Limb (tissue), 2 donors: ENCODE data around the gene NUDT21.
"Not testable (repeated sequence)": the region's sequence is repeated elsewhere in the genome, so short reads cannot be mapped to it uniquely, and the experiment has no call there.

Source experiments
- DNase-seq, 2 donors: peaks; one replicate each; pipeline ENCODE4 v3.0.0-alpha.2; 2016; ENCODE audit errors: extremely low spot score in 2 of 2

The NUDT21 gene

GRCh38 chr16:56450986-56451752 is at the start of gene NUDT21, which contains the start of gene OGFOD1:
TSS of gene NUDT21 (minus strand) at chr16:56451332. CDS start at chr16:56451202, 130 bp downstream.
TSS of gene OGFOD1 (plus strand) at chr16:56451554. CDS start at chr16:56451613, 59 bp downstream.
- DNase-seq = peak; percentile 91 to 99

DNA sequence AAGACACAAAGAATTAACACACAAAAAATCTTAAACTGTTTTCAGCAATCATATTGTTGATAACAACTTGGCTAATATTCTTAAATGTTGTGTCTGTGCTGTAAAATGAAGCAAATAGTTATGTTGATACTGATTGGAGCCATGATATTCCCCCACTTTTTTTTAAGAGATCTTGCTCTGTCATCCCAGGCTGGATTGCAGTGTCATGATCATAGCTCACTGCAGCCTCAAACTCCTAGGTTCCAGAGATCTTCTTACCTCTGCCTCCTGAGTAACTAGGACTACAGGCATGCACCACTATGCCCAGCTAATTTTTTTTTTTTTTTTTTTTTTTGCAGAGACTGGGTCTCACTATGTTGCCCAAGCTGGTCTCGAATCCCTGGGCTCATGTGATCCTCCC is 42.7 kb upstream of the NUDT21 start:
- no peak for DNase-seq

DNA sequence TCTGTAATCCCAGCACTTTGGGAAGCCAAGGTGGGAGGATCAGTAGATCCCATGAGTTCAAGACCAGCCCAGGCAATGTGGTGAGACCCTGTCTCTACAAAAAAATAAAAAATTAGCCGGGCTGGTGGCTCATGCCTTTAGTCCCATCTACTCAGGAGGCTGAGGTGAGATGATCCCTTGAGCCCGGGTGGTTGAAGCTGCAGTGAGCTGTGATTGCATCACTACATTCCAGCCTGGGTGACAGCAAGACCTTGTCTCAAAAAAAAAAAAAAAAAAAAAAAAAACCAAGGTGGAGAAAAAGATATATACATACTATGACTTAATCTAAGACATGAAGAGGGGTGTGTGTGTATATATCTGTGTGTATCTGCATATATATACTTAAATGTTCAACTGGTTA is 42.0 kb upstream of the NUDT21 start:
- no peak for DNase-seq

DNA sequence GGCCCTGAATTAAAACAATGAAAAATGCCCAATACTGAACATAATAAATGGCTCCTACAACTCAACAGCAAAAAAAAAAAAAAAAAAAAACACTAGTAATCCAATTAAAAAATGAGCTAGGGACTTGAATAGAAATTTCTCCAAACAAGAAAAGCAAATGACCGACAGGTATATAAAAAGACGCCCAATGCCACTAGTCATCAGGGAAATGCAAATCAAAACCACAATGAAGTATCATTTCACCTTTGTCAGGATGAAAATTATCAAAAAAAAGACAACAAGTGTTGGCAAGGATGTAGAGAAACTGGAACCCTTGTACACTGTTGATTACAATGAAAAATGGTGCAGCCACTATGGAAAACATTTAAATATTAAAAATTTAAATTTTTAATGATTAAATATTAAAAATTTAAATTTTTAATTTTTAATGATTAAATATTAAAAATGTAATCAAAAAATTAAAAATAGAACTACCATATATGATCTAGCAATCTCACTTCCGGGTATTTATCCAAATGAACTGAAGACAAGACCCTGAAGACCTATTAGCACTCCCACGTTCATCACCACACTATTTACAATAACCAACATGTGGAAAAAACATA is 40.6 kb upstream of the NUDT21 start:
- no peak for DNase-seq

- not testable (repeated sequence) for DNase-seq
Measured at GRCh38 chr16:56488868-56489267, 37.7 kb upstream of the NUDT21 start.

DNA sequence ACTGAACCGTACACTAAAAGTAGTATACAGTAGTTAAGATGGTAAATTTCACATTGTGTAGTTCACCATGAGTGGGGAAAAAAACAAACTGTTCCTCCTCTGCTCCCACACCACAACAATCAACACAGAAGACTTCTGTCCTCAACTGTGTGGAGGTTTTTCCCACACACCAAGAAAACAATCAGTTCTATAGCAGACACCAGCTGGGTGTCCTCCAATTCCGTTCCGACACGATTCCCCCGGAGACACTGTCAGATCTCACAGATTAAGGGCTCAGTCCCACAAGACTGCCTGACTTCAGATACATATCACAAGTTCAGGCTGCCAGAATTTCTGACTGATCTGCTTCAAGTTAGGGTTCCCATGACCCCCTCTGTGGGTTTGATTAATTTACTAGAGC is 36.9 kb upstream of the NUDT21 start:
- no peak for DNase-seq

DNA sequence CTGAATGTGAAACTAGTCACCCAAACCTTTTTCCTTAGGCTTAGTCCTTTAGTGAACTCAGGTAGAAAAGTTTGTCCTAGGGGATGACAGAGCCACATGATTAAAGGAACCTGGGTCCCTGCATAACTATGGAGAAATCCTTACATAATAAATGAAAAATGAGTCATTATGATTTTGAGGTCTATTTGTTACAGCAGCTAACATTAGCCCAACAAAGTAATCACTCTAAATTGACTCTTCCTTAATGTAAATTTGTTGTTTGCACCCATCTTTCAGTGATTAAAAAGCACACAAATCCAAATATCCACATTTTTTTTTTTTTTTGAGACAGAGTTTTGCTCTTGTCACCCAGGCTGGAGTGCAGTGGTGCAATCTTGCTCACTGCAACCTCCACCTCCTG is 32.3 kb upstream of the NUDT21 start:
- no peak for DNase-seq

GRCh38 chr16:56482683-56483236 is 31.6 kb upstream of the NUDT21 start:
- DNase-seq = no peak

DNA sequence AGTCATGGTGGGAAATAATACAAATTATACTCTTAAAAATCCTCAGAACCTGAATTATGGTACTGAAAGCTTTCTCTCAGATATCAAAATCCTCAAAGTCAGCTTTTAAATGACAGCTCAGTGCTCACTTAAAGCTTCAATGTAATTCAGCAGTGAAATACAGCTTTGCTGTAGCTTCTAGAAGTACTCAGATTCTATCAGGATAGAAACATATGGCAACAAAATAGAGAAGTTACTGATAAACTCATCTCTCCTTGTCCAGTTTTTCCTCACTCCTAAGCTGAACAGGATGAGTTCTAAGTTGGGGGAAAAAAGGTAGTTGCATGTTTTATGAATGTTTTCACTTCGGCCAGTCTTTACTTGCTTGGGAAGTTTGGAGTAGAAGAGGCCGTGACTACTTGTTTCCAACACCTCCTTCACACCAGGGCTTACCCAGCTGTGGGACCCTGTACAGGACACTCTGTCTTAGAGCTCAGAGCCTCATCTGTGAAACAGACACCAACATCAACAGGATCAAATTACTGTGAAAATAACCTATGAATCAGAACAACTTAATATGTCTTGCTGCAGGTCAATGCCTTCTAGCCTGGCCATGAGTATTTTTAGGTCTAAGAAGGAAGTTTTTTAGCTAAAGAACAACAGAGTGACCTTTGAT is 30.5 kb upstream of the NUDT21 start:
- no peak for DNase-seq

- DNase-seq = no peak
Measured at GRCh38 chr16:56480776-56481467, 29.8 kb upstream of the NUDT21 start.

GRCh38 chr16:56479469-56479868 is 28.3 kb upstream of the NUDT21 start:
- no peak for DNase-seq

- DNase-seq = no peak
Measured at GRCh38 chr16:56478281-56479049, 27.3 kb upstream of the NUDT21 start.

DNA sequence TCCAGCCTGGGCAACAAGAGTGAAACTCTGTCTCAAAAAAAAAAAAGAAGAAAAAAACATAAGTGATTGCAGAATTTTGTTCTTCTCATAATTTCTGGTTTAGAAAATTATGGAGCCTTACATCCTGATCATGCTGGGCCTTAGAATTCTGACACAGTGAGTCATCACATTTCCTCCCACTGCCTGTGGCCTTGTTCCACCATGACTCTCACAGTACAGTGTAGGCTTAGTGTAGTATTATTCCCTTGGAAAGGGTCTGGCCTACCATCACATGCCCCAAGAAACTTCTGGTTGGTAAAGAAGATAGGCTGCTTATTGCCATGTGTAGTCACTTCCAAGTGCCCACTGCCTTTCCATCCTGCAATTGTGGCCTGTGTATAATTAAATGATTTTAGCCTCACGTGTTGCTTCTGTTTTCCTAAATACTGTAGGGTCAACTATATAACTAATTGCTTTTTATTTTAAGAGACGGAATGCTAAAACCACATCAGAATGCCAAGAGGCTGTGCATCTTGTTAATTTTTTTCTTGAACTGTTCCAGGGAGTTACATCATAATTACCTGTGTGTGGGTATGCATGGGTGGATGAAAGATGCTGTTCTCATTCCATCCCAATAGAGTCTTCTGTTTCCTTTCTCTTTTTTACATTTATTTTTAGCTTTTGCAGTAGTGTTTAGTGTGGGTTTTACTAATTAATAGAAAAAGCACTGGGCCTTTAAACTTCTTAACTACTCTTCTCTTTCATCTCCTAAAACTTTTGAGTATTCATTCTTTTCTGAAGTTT is 26.2 kb upstream of the NUDT21 start:
- DNase-seq = no peak

- no peak for DNase-seq
Measured at GRCh38 chr16:56475201-56475600, 24.1 kb upstream of the NUDT21 start.

DNA sequence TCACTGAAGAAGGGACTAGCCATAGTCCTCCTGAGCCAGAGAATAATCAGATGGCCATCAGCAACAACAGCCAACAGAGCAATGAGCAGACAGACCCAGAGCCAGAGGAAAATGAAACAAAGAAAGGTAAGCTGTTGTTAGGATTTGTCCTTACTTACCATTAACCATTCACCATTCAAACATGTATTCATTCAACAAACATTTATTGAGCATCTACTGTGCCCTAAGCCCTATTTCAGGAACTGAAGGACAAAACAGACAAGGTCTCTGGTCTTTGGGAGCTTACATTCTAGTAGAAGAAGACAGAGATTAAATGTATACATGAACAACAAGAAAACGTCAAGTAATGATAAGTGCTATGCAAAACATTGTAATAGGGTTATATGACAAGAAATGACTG is 19.5 kb upstream of the NUDT21 start:
- no peak for DNase-seq

DNA sequence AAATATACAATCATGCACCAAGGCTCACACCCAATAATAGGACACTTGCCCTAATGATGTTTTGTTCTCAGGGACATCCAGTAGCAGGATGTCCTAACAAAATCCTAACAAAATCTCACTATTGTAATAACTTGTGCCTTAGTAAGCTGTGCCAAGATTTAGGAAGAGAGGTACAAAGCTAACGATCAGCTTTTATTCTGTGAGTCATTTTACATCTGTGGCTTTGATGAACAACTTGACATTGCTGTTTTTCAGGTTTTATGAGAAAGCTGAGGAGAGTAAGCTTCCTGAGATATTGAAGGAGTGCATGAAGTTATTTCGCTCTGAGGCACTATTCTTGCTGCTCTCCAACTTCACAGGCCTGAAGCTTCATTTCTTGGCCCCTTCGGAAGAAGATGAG is 19.1 kb upstream of the NUDT21 start:
- no peak for DNase-seq

DNA sequence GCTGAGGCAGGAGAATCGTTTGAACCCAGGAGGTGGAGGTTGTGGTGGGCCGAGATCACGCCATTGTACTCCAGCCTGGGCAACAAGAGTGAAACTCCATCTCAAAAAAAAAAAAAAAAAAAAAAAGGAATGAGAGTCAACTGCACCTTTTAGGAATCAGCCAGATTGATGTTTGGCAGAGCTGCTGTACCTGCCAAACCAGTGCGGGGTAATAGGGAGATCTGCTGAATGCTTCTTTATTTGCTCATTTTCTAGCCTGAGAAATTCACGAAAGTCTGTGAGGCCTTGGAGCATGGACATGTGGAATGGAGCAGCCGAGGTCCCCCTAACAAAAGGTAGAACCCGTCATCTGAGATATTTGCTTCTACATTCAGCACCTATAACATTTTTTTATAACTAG is 18.6 kb upstream of the NUDT21 start:
- DNase-seq = no peak

- DNase-seq = no peak
Measured at GRCh38 chr16:56468800-56469199, 17.7 kb upstream of the NUDT21 start.

DNA sequence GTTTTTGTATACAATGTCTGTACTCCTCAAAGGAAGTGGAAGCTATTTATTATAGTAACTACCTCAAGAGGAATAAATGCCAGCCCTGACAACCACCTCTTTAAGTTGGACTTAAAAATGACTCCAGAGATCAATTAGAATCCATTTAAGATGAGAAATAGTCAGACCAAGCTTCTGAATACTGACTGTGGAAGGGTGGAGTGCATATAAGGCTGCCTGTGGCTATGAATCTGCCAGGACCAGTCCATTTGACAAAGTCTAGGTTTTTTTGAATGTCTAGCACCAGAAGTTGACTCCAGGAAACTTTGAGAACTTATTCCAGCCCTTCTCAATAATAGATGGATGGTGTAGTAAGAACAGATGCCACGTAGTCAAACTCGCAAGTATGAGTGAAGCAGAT is 15.2 kb upstream of the NUDT21 start:
- DNase-seq = no peak

GRCh38 chr16:56463153-56463552 is 12.0 kb upstream of the NUDT21 start:
- no peak for DNase-seq
